Liver (tissue), 9 donors: ENCODE data around the gene KSR1. TPM values are rescaled to one million over a fixed set of nuclear protein-coding genes. Genes with fewer than 3 reads are reported as not detected.

ENCODE experiments used
- DNase-seq: peaks from one replicate; pipeline ENCODE4 v3.0.0-alpha.2; 2017; ENCODE audit warnings: low spot score
- H3K27ac ChIP-seq, 2 donors: one replicate each; pipeline ENCODE4 v1.7.0; 2013; ENCODE audit warnings: inconsistent platforms in 2 of 2, low read length in 2 of 2, control low read depth in 1 of 2, low read depth in 1 of 2, mild to moderate bottlenecking in 1 of 2
- H3K27me3 ChIP-seq, 4 donors: one replicate each; pipeline versions ENCODE4 v1.6.1 to v1.7.0; 2013; ENCODE audit warnings: low read length in 3 of 4, inconsistent platforms in 1 of 4, mild to moderate bottlenecking in 1 of 4, moderate library complexity in 1 of 4; ENCODE audit not compliant: control insufficient read depth in 4 of 4, insufficient read depth in 4 of 4
- H3K36me3 ChIP-seq, 4 donors: one replicate each; pipeline versions ENCODE4 v1.6.1 to v1.7.0; 2013; ENCODE audit warnings: low read length in 3 of 4, mild to moderate bottlenecking in 3 of 4, low read depth in 1 of 4, moderate library complexity in 1 of 4; ENCODE audit not compliant: control insufficient read depth in 4 of 4, insufficient read depth in 3 of 4
- H3K4me1 ChIP-seq, 4 donors: one replicate each; pipeline versions ENCODE4 v1.6.1 to v1.7.0; 2013; ENCODE audit warnings: low read length in 3 of 4, mild to moderate bottlenecking in 3 of 4, moderate library complexity in 1 of 4; ENCODE audit not compliant: control insufficient read depth in 4 of 4, insufficient read depth in 4 of 4
- H3K4me3 ChIP-seq, 3 donors: one replicate each; pipeline versions ENCODE4 v1.6.1 to v1.7.0; 2013; ENCODE audit warnings: low read length in 3 of 3, control low read depth in 1 of 3, low read depth in 1 of 3, mild to moderate bottlenecking in 1 of 3
- H3K9ac ChIP-seq, 2 donors: one replicate each; pipeline ENCODE4 v1.7.0; 2013; ENCODE audit warnings: low read length in 2 of 2, mild to moderate bottlenecking in 2 of 2, moderate library complexity in 2 of 2, control low read depth in 1 of 2, low read depth in 1 of 2
- H3K9me3 ChIP-seq, 4 donors: one replicate each; pipeline versions ENCODE4 v1.6.1 to v1.7.0; 2013; ENCODE audit warnings: low read length in 3 of 4; ENCODE audit not compliant: control insufficient read depth in 4 of 4
- CTCF ChIP-seq: fragments of 150-350 bp; IDR thresholded peaks from 2 replicates; pipeline ENCODE4 v1.5.1; 2017; ENCODE audit warnings: improper control_type of control experiment, low read depth, low read length; ENCODE audit not compliant: missing input control
- EGR1 ChIP-seq, 2 donors: IDR thresholded peaks; 2 replicates each; pipeline ENCODE4 v1.6.1; 2016 to 2018; ENCODE audit warnings: antibody characterized with exemption in 2 of 2, low read depth in 2 of 2
- FOXA1 ChIP-seq: IDR thresholded peaks from 2 replicates; pipeline ENCODE4 v1.6.1; 2016; ENCODE audit warnings: antibody characterized with exemption
- FOXA2 ChIP-seq: IDR thresholded peaks from 2 replicates; pipeline ENCODE4 v1.6.1; 2016; ENCODE audit warnings: antibody characterized with exemption
- GABPA ChIP-seq, 2 donors: IDR thresholded peaks in 1 of 2; conservative IDR thresholded peaks in 1 of 2; 2 replicates each; pipeline ENCODE4 v1.6.1; 2016; ENCODE audit warnings: antibody characterized with exemption in 2 of 2, mild to moderate bottlenecking in 1 of 2, moderate library complexity in 1 of 2
- HNF4A ChIP-seq, 2 donors: conservative IDR thresholded peaks; 2 replicates each; pipeline ENCODE4 v1.6.1; 2016; ENCODE audit warnings: antibody characterized with exemption in 2 of 2, mild to moderate bottlenecking in 2 of 2
- HNF4G ChIP-seq: IDR thresholded peaks from 2 replicates; pipeline ENCODE4 v1.6.1; 2016; ENCODE audit warnings: antibody characterized with exemption
- JUND ChIP-seq, 2 donors: IDR thresholded peaks; 2 replicates each; pipeline ENCODE4 v1.6.1; 2016; ENCODE audit warnings: antibody characterized with exemption in 2 of 2
- REST ChIP-seq: IDR thresholded peaks from 2 replicates; pipeline ENCODE4 v1.6.1; 2016; ENCODE audit warnings: antibody characterized with exemption, mild to moderate bottlenecking
- SP1 ChIP-seq: IDR thresholded peaks from 2 replicates; pipeline ENCODE4 v1.6.1; 2018; ENCODE audit warnings: antibody characterized with exemption, mild to moderate bottlenecking
- TAF1 ChIP-seq: conservative IDR thresholded peaks from 2 replicates; pipeline ENCODE4 v1.6.1; 2016; ENCODE audit warnings: antibody characterized with exemption, mild to moderate bottlenecking
- YY1 ChIP-seq: IDR thresholded peaks from 2 replicates; pipeline ENCODE4 v1.6.1; 2016; ENCODE audit warnings: antibody characterized with exemption, mild to moderate bottlenecking
- ZBTB33 ChIP-seq: IDR thresholded peaks from 2 replicates; pipeline ENCODE4 v1.6.1; 2016; ENCODE audit warnings: antibody characterized with exemption
- WGBS: extraction: QIAGEN DNeasy Blood & Tissue Kit; methylation state at CpG from one replicate; pipeline ENCODE4 v1.1.7; 2013; 5-methylcytosine and 5-hydroxymethylcytosine counted together
- polyA plus RNA-seq, 2 donors: library from polyadenylated mRNA; stranded (reverse) in 1 of 2; unstranded in 1 of 2; fragments of 200-250 nt in 1 of 2; fragments of >200 nt in 1 of 2; fragmentation: Nextera tagmentation in 1 of 2; extraction: Ambion mirVana in 1 of 2; gene quantifications; one replicate each; pipeline versions ENCODE4 v1.2.1 to v1.2.3, GENCODE V29; 2013 to 2015
- total RNA-seq, 2 donors: library from RNA; depleted of rRNA; stranded (reverse); fragments of >200 nt; gene quantifications; one replicate each; pipeline ENCODE4 v1.2.3, GENCODE V29; 2014
- donor health status: healthy.
- donor health status: healthy.
- donor health status: healthy.
- donor health status: healthy.
- donor health status: healthy.

The KSR1 gene
- total and polyA plus RNA-seq, 4 donors: 1.2 to 9.0 (median 4.1) TPM

- H3K27ac ChIP-seq: no peak overlapping the region
- TF ChIP-seq REST (no peak), FOXA1 (no peak), GABPA (IDR thresholded peaks at IDR 0.05 in 1 of 2, conservative IDR thresholded peaks at IDR 0.05 in 1 of 2) (no peak), HNF4A (conservative IDR thresholded peaks at IDR 0.05) (no peak)
- no peak overlapping the region for H3K9ac ChIP-seq
- 69% methylated on average over 3 of the region's 3 CpGs for WGBS
- no peaks in the 10 kb centered on the region for H3K36me3 ChIP-seq
- H3K4me1 ChIP-seq: no peaks in the 10 kb centered on the region
- no peak overlapping the region for H3K4me3 ChIP-seq
- no peak for DNase-seq
- H3K9me3 ChIP-seq: no peaks in the 10 kb centered on the region
- H3K27me3 ChIP-seq: no peaks in the 10 kb centered on the region
Observed at GRCh38 chr17:27466376-27466742, 10.1 kb downstream of the KSR1 start.

GRCh38 chr17:27466743-27467375 is 10.6 kb downstream of the KSR1 start:
- TF ChIP-seq EGR1 (IDR thresholded peaks at IDR 0.05; ENCODE audit: low read depth in 2 of 2) (no peak), SP1 (no peak), CTCF (no peak), YY1 (no peak), TAF1 (no peak), HNF4G (no peak), FOXA2 (no peak), REST (no peak), JUND (IDR thresholded peaks at IDR 0.05) (no peak), FOXA1 (no peak), ZBTB33 (no peak), GABPA (IDR thresholded peaks at IDR 0.05 in 1 of 2, conservative IDR thresholded peaks at IDR 0.05 in 1 of 2) (no peak)
- DNase-seq: no peak
- no peak overlapping the region for H3K27ac ChIP-seq
- H3K27me3 ChIP-seq: no peaks in the 10 kb centered on the region
- H3K4me3 ChIP-seq: no peak overlapping the region
- H3K9me3 ChIP-seq: no peaks in the 10 kb centered on the region
- H3K9ac ChIP-seq: no peak overlapping the region
- WGBS: 72% methylated on average over 13 of the region's 13 CpGs
- H3K4me1 ChIP-seq: no peaks in the 10 kb centered on the region
- no peaks in the 10 kb centered on the region for H3K36me3 ChIP-seq
